Hematopoietic multipotent progenitor cell treated with erythropoietin and hydrocortisone succinate and interleukin-3 and kit ligand, for 4 days (in vitro differentiated cells): ENCODE data around the gene STOM.
"Not testable (repeated sequence)": the region's sequence is repeated elsewhere in the genome, so short reads cannot be mapped to it uniquely, and the experiment has no call there.

ENCODE experiments used
- DNase-seq: peaks from one replicate; pipeline ENCODE4 v3.0.0-alpha.2; 2015

STOM gene

GRCh38 chr9:121298689-121299466 is 71.2 kb downstream of the STOM start:
- DNase-seq: no peak

GRCh38 chr9:121298016-121298538 is 72.0 kb downstream of the STOM start:
- no peak for DNase-seq

- DNase-seq: peak; percentile 32
Measured at GRCh38 chr9:121297389-121297788, 72.7 kb downstream of the STOM start.

GRCh38 chr9:121296213-121297127 is 73.6 kb downstream of the STOM start:
- no peak for DNase-seq

GRCh38 chr9:121295662-121296191 is 74.3 kb downstream of the STOM start:
- DNase-seq: no peak

- no peak for DNase-seq
Measured at GRCh38 chr9:121294866-121295661, 75.0 kb downstream of the STOM start.

- DNase-seq: no peak
Measured at GRCh38 chr9:121294151-121294743, 75.8 kb downstream of the STOM start.

- DNase-seq: no peak
Measured at GRCh38 chr9:121292801-121293241, 77.2 kb downstream of the STOM start.

- DNase-seq: no peak
Measured at GRCh38 chr9:121292051-121292450, 78.0 kb downstream of the STOM start.

- DNase-seq: not testable (repeated sequence)
Measured at GRCh38 chr9:121291536-121291935, 78.5 kb downstream of the STOM start.

- DNase-seq: peak; percentile 31
Measured at GRCh38 chr9:121289772-121290370, 80.2 kb downstream of the STOM start.

- peak; percentile 68 for DNase-seq
Measured at GRCh38 chr9:121289026-121289771, 80.9 kb downstream of the STOM start.
